NOMO-1 treated with dmso at 0.1 percent for 144 hours (cell line): ENCODE results near the gene NUP93.
A peak's percentile ranks its signal among the peaks of the same experiment; 100 is the strongest.

ENCODE experiments used
- DNase-seq: peaks from one replicate; lab custom pipeline; 2025; ENCODE audit not compliant: unreplicated experiment; lab: John Stamatoyannopoulos, UW

The NUP93 gene

GRCh38 chr16:56847173-56847910 lies 117.4 kb downstream of the NUP93 start:
- no peak for DNase-seq

GRCh38 chr16:56848029-56848936 lies 118.4 kb downstream of the NUP93 start:
- DNase-seq: no peak

- DNase-seq: no peak
Observed at GRCh38 chr16:56848955-56849689, 119.2 kb downstream of the NUP93 start.

- no peak for DNase-seq
Observed at GRCh38 chr16:56849690-56850680, 120.1 kb downstream of the NUP93 start.

- no peak for DNase-seq
Observed at GRCh38 chr16:56851671-56852400, 121.9 kb downstream of the NUP93 start.

GRCh38 chr16:56852401-56852730 lies 122.4 kb downstream of the NUP93 start:
- DNase-seq: peak; percentile 46

- no peak for DNase-seq
Observed at GRCh38 chr16:56852968-56853367, 123.0 kb downstream of the NUP93 start.

- DNase-seq: no peak
Observed at GRCh38 chr16:56855201-56855600, 125.3 kb downstream of the NUP93 start.

GRCh38 chr16:56855946-56856345 lies 126.0 kb downstream of the NUP93 start:
- DNase-seq: no peak

- DNase-seq: no peak
Observed at GRCh38 chr16:56856876-56857447, 127.0 kb downstream of the NUP93 start.

GRCh38 chr16:56858374-56858773 lies 128.4 kb downstream of the NUP93 start:
- DNase-seq: peak; percentile 11

GRCh38 chr16:56859636-56860035 lies 129.7 kb downstream of the NUP93 start:
- no peak for DNase-seq

- DNase-seq: no peak
Observed at GRCh38 chr16:56860226-56861020, 130.5 kb downstream of the NUP93 start.

- DNase-seq: no peak
Observed at GRCh38 chr16:56861092-56861610, 131.2 kb downstream of the NUP93 start.

- DNase-seq: no peak
Observed at GRCh38 chr16:56861756-56862155, 131.8 kb downstream of the NUP93 start.

- DNase-seq: no peak
Observed at GRCh38 chr16:56862776-56863175, 132.8 kb downstream of the NUP93 start.

- no peak for DNase-seq
Observed at GRCh38 chr16:56864960-56865359, 135.0 kb downstream of the NUP93 start, which contains the start of gene SLC12A3. Gene SLC12A3, plus strand, starts transcription at chr16:56865207. Its CDS starts 29 bp downstream, at chr16:56865236.

- DNase-seq: no peak
Observed at GRCh38 chr16:56865394-56866062, 135.6 kb downstream of the NUP93 start.
